Stimulated activated CD8-positive, alpha-beta memory T cell treated with anti-CD3 and anti-CD28 coated beads, Interleukin-2, amount 100 ng/mL, for 48 hours (primary cell): Measurements from ENCODE around the gene ADAP1.
"Not testable (repeated sequence)": the region's sequence is repeated elsewhere in the genome, so short reads cannot be mapped to it uniquely, and the experiment has no call there.

Experiments
- DNase-seq, 2 donors: peaks; one replicate each; pipeline ENCODE4 v3.0.0-alpha.2; 2020; ENCODE audit warnings: low read depth in 2 of 2

ADAP1 gene

GRCh38 chr7:938546-939185 is 15.8 kb downstream of the ADAP1 start:
- DNase-seq: no peak

GRCh38 chr7:937856-938484 is 16.5 kb downstream of the ADAP1 start:
- no peak for DNase-seq

- peak; percentile 52 to 54 for DNase-seq
Observed at GRCh38 chr7:936386-937054, 18.0 kb downstream of the ADAP1 start.

GRCh38 chr7:935874-936385 is 18.6 kb downstream of the ADAP1 start:
- no peak for DNase-seq

GRCh38 chr7:935164-935873 is 19.2 kb downstream of the ADAP1 start:
- no peak for DNase-seq

GRCh38 chr7:934469-935163 is 19.9 kb downstream of the ADAP1 start:
- no peak for DNase-seq

GRCh38 chr7:932651-932975 is 21.9 kb downstream of the ADAP1 start:
- DNase-seq: no peak

- DNase-seq: no peak
Observed at GRCh38 chr7:931871-932650, 22.4 kb downstream of the ADAP1 start.

- DNase-seq: no peak
Observed at GRCh38 chr7:930975-931758, 23.3 kb downstream of the ADAP1 start.

GRCh38 chr7:929311-929711 is 25.2 kb downstream of the ADAP1 start:
- DNase-seq: no peak

GRCh38 chr7:927031-927671 is 27.3 kb downstream of the ADAP1 start:
- no peak for DNase-seq

- no peak for DNase-seq
Observed at GRCh38 chr7:926061-927030, 28.1 kb downstream of the ADAP1 start.

- DNase-seq: peak; percentile 77 to 86
Observed at GRCh38 chr7:925601-926000, 28.9 kb downstream of the ADAP1 start.

GRCh38 chr7:924541-925231 is 29.8 kb downstream of the ADAP1 start:
- DNase-seq: peak; percentile 66 to 80

GRCh38 chr7:924042-924441 is 30.4 kb downstream of the ADAP1 start:
- DNase-seq: not testable (repeated sequence)

GRCh38 chr7:923108-924041 is 31.1 kb downstream of the ADAP1 start:
- peak; percentile 85 to 89 for DNase-seq
